ENCODE data around the gene GNAT2. TPM values are rescaled to one million over a fixed set of nuclear protein-coding genes. Genes with fewer than 3 reads are reported as not detected.

Gene GNAT2
- total RNA-seq, 1 donor from 2014 or later = not detected

GRCh38 chr1:109628540-109629321 lies 9.3 kb upstream of the GNAT2 start:
- Mint-ChIP-seq H3K36me3 (peaks cover 24% of the 10 kb centered on the region), H3K27me3 (ENCODE audit: insufficient read depth, low read depth) (peaks cover 2% of the 10 kb centered on the region), H3K9me3 (no peaks in the 10 kb centered on the region), H3K4me1 (peaks cover 6% of the 10 kb centered on the region), H3K27ac (no peak overlapping the region), H3K4me3 (no peak overlapping the region)
- H3K79me2 ChIP-seq (ENCODE audit: low read depth) = peaks cover 12% of the 10 kb centered on the region
- no peak overlapping the region for H3K27ac ChIP-seq
- no peaks in the 10 kb centered on the region for H3K36me3 ChIP-seq
- H2AFZ ChIP-seq (replicated peaks) = no peak overlapping the region
- no peaks in the 10 kb centered on the region for H3K9me3 ChIP-seq (ENCODE audit: low read depth)
- peaks cover 15% of the 10 kb centered on the region for H4K20me1 ChIP-seq (ENCODE audit: low read depth)
- no peak overlapping the region for H3K9ac ChIP-seq
- H3K4me1 ChIP-seq = peaks cover 12% of the 10 kb centered on the region
- peaks cover 9% of the 10 kb centered on the region for H3F3A ChIP-seq (ENCODE audit: low read depth)
- H3K4me2 ChIP-seq = no peak overlapping the region
- no peaks in the 10 kb centered on the region for H3K27me3 ChIP-seq
- TF ChIP-seq EZH2 (IDR thresholded peaks at IDR 0.05) (no peak), CTCF (IDR thresholded peaks at IDR 0.05) (no peak), EZH2phosphoT487 (IDR thresholded peaks at IDR 0.05) (no peak)
- no peak for DNase-seq (ENCODE audit: low spot score)
- no peak overlapping the region for H3K4me3 ChIP-seq

- DNase-seq (ENCODE audit: low spot score) = no peak
- no peak overlapping the region for H3K27ac ChIP-seq
Observed at GRCh38 chr1:109627692-109628399, 8.4 kb upstream of the GNAT2 start.

GRCh38 chr1:109626682-109627408 lies 7.4 kb upstream of the GNAT2 start:
- H3K4me3 Mint-ChIP-seq = no peak overlapping the region
- no peak overlapping the region for H3K4me3 ChIP-seq
- no peak overlapping the region for H3K4me2 ChIP-seq
- no peaks in the 10 kb centered on the region for H3K27me3 ChIP-seq
- no peak overlapping the region for H3K27ac ChIP-seq
- H4K20me1 ChIP-seq (ENCODE audit: low read depth) = peaks cover 23% of the 10 kb centered on the region
- H3K27ac Mint-ChIP-seq = no peak overlapping the region
- no peaks in the 10 kb centered on the region for H3K9me3 ChIP-seq (ENCODE audit: low read depth)
- peaks cover 31% of the 10 kb centered on the region for H3K79me2 ChIP-seq (ENCODE audit: low read depth)
- TF ChIP-seq CTCF (IDR thresholded peaks at IDR 0.05) = no peak
- no peak for TF ChIP-seq EZH2phosphoT487 (IDR thresholded peaks at IDR 0.05)
- no peak for TF ChIP-seq EZH2 (IDR thresholded peaks at IDR 0.05)
- H2AFZ ChIP-seq (replicated peaks) = no peak overlapping the region
- H3K36me3 Mint-ChIP-seq = peaks cover 26% of the 10 kb centered on the region
- H3K9me3 Mint-ChIP-seq = no peaks in the 10 kb centered on the region
- no peaks in the 10 kb centered on the region for H3K36me3 ChIP-seq
- no peaks in the 10 kb centered on the region for H3K4me1 ChIP-seq
- no peaks in the 10 kb centered on the region for H3F3A ChIP-seq (ENCODE audit: low read depth)
- no peak for DNase-seq (ENCODE audit: low spot score)
- peaks cover 2% of the 10 kb centered on the region for H3K27me3 Mint-ChIP-seq (ENCODE audit: insufficient read depth, low read depth)
- peaks cover 22% of the 10 kb centered on the region for H3K4me1 Mint-ChIP-seq
- no peak overlapping the region for H3K9ac ChIP-seq

More at GRCh38 chr1:109627692-109628399, 8.4 kb upstream of the GNAT2 start:
- Histone ChIP-seq H3K4me3 (no peak overlapping the region), H4K20me1 (ENCODE audit: low read depth) (peaks cover 22% of the 10 kb centered on the region), H3K79me2 (ENCODE audit: low read depth) (peaks cover 21% of the 10 kb centered on the region), H3K9ac (no peak overlapping the region), H3F3A (ENCODE audit: low read depth) (peaks cover 4% of the 10 kb centered on the region), H3K36me3 (no peaks in the 10 kb centered on the region), H3K9me3 (ENCODE audit: low read depth) (no peaks in the 10 kb centered on the region), H3K4me1 (peaks cover 9% of the 10 kb centered on the region), H2AFZ (replicated peaks) (no peak overlapping the region), H3K27me3 (no peaks in the 10 kb centered on the region), H3K4me2 (no peak overlapping the region)
- Mint-ChIP-seq H3K9me3 (no peaks in the 10 kb centered on the region), H3K4me3 (no peak overlapping the region), H3K27me3 (ENCODE audit: insufficient read depth, low read depth) (peaks cover 2% of the 10 kb centered on the region), H3K27ac (no peak overlapping the region), H3K36me3 (peaks cover 24% of the 10 kb centered on the region), H3K4me1 (peaks cover 14% of the 10 kb centered on the region)
- no peak for TF ChIP-seq EZH2phosphoT487 (IDR thresholded peaks at IDR 0.05)
- no peak for TF ChIP-seq EZH2 (IDR thresholded peaks at IDR 0.05)
- TF ChIP-seq CTCF (IDR thresholded peaks at IDR 0.05) = no peak

All from neural progenitor cell (in vitro differentiated cells).